Measurements from ENCODE around the gene TRIM26. TPM values are rescaled to one million over a fixed set of nuclear protein-coding genes. Genes with fewer than 3 reads are reported as not detected.
"Not testable (repeated sequence)": the region's sequence is repeated elsewhere in the genome, so short reads cannot be mapped to it uniquely, and the experiment has no call there.

Gene TRIM26
- total RNA-seq, 4 donors from 2014 or later: 38.1 to 57.8 (median 45.8) TPM

DNA sequence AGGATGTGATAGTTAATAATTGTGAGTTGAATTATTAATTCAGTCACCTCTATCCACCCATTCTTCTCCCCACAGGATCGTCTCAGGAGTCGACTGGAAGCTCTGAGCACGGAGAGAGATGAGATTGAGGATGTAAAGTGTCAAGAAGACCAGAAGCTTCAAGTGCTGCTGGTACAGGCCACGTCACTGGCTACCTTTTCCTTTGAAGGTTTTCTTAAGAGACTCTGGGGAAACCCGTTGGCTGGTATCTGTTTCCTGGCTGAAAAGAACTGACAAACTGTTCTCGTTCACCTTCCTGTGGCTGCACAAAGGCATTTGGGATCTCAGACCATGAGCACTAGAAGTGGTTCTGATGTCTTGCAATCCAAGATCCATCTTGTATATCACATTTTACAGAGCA is 46.1 kb downstream of the TRIM26 start:
- WGBS, 2 donors (ENCODE audit: low coverage in 1 of 2): 41 to 47% methylated on average over 5 to 6 of the region's 6 CpGs
- H3K27me3 ChIP-seq: peaks cover 72% of the 10 kb centered on the region
- no peak for ATAC-seq

DNA sequence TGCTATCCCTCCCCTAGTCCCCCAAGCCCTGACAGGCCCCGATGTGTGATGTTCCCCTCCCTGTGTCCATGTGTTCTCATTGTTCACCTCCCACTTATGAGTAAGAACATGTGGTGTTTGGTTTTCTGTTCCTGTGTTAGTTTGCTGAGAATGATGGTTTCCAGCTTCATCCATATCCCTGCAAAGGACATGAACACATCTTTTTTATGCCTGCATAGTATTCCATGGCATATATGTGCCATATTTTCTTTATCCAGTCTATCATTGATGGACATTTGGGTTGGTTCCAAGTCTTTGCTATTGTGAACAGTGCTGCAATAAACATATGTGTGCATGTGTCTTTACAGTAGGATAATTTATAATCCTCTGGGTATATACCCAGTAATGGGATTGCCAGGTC is 48.0 kb downstream of the TRIM26 start:
- H3K27me3 ChIP-seq: peaks cover 54% of the 10 kb centered on the region
- ATAC-seq, H3K27ac ChIP-seq, H3K4me3 ChIP-seq, H3K9me3 ChIP-seq, H3K4me1 ChIP-seq, H3K36me3 ChIP-seq: not testable (repeated sequence)
- WGBS, 2 donors (ENCODE audit: low coverage in 1 of 2): 83 to 92% methylated on average over 1 of the region's 1 CpG

More for the DNA sequence above, 46.1 kb downstream of the TRIM26 start:
- H3K4me1 ChIP-seq: peaks cover 0 to 6% (median 5%) of the 10 kb centered on the region in 3 donors
- TF ChIP-seq POLR2AphosphoS5 (IDR thresholded peaks at IDR 0.05) (no peak), POLR2A (IDR thresholded peaks at IDR 0.05) (no peak), EP300 (IDR thresholded peaks at IDR 0.05) (no peak)
- TF ChIP-seq, protein P1, sequence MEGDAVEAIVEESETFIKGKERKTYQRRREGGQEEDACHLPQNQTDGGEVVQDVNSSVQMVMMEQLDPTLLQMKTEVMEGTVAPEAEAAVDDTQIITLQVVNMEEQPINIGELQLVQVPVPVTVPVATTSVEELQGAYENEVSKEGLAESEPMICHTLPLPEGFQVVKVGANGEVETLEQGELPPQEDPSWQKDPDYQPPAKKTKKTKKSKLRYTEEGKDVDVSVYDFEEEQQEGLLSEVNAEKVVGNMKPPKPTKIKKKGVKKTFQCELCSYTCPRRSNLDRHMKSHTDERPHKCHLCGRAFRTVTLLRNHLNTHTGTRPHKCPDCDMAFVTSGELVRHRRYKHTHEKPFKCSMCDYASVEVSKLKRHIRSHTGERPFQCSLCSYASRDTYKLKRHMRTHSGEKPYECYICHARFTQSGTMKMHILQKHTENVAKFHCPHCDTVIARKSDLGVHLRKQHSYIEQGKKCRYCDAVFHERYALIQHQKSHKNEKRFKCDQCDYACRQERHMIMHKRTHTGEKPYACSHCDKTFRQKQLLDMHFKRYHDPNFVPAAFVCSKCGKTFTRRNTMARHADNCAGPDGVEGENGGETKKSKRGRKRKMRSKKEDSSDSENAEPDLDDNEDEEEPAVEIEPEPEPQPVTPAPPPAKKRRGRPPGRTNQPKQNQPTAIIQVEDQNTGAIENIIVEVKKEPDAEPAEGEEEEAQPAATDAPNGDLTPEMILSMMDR (IDR thresholded peaks at IDR 0.05): no peak
- no peak overlapping the region for H3K4me3 ChIP-seq
- H3K27ac ChIP-seq: no peak overlapping the region
- no peaks in the 10 kb centered on the region for H3K36me3 ChIP-seq
- no peaks in the 10 kb centered on the region for H3K9me3 ChIP-seq

DNA sequence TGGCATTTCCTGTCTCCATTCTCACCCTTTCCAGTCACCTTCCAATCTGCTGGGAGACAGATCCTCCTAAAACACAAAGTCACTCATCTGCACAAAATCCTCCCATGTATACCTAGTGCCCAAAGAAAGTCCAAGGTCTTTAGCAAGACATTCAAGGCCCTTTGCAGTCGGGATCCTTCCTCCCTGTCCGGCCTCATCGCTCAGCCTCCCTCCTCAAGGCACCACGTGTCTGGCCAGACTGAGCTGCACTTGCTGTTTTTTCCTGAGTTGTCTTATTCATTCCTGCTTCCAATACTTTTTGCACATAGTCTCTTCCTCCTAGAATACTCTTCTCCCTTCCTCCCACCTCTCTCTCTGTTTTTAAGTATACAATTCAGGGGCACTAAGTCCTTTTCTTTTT is 48.5 kb downstream of the TRIM26 start:
- no peak for ATAC-seq
- H3K9me3 ChIP-seq: no peaks in the 10 kb centered on the region
- no peak overlapping the region for H3K4me3 ChIP-seq
- WGBS, 2 donors (ENCODE audit: low coverage in 1 of 2): 82 to 89% methylated on average over 4 of the region's 4 CpGs
- peaks cover 51% of the 10 kb centered on the region for H3K27me3 ChIP-seq
- no peak for TF ChIP-seq POLR2AphosphoS5 (IDR thresholded peaks at IDR 0.05)
- TF ChIP-seq EP300 (IDR thresholded peaks at IDR 0.05): no peak
- TF ChIP-seq POLR2A (IDR thresholded peaks at IDR 0.05): no peak
- TF ChIP-seq, protein P1 (IDR thresholded peaks at IDR 0.05): no peak
- no peak overlapping the region for H3K27ac ChIP-seq
- no peaks in the 10 kb centered on the region for H3K4me1 ChIP-seq
- H3K36me3 ChIP-seq: no peaks in the 10 kb centered on the region

DNA sequence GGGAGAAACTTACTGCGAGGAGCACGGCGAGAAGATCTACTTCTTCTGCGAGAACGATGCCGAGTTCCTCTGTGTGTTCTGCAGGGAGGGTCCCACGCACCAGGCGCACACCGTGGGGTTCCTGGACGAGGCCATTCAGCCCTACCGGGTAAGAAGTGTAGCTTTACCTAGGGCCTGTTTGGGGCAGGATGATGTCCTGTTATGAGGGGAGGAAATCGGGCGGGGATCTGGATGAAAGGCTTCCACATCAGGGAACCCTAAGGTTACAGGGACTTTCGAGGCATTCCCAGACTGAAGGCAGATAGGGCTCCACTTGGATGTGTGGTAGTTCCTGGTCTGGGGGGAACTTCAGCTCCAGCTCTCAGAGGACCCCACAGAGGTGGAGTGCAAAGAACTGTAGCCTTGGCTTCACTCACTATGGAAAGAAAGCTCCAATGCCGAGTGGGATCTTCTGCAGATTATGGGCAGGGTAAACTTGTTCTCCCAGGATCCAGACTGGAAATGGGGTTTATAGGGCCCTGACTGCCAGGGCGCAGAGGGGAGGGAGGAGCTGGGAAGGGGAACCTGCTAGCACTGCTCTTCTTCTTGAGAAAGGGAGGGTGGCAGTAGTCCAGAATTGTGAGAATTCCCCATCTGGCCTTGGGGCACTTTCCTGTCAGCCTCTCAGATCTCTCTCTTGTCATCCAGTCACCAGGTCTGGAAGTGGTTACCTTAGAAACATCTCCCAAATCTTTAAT is 49.1 kb downstream of the TRIM26 start:
- Histone ChIP-seq H3K9me3 (no peaks in the 10 kb centered on the region), H3K36me3 (no peaks in the 10 kb centered on the region), H3K4me3 (no peak overlapping the region), H3K4me1 (no peaks in the 10 kb centered on the region), H3K27ac (no peak overlapping the region), H3K27me3 (peaks cover 48% of the 10 kb centered on the region)
- TF ChIP-seq POLR2AphosphoS5 (IDR thresholded peaks at IDR 0.05) (no peak), EP300 (IDR thresholded peaks at IDR 0.05) (no peak), POLR2A (IDR thresholded peaks at IDR 0.05) (no peak)
- TF ChIP-seq, protein P1 (IDR thresholded peaks at IDR 0.05): no peak
- ATAC-seq: no peak
- 80 to 87% methylated on average over 2 to 3 of the region's 16 CpGs for WGBS, 2 donors (ENCODE audit: low coverage in 1 of 2)

DNA sequence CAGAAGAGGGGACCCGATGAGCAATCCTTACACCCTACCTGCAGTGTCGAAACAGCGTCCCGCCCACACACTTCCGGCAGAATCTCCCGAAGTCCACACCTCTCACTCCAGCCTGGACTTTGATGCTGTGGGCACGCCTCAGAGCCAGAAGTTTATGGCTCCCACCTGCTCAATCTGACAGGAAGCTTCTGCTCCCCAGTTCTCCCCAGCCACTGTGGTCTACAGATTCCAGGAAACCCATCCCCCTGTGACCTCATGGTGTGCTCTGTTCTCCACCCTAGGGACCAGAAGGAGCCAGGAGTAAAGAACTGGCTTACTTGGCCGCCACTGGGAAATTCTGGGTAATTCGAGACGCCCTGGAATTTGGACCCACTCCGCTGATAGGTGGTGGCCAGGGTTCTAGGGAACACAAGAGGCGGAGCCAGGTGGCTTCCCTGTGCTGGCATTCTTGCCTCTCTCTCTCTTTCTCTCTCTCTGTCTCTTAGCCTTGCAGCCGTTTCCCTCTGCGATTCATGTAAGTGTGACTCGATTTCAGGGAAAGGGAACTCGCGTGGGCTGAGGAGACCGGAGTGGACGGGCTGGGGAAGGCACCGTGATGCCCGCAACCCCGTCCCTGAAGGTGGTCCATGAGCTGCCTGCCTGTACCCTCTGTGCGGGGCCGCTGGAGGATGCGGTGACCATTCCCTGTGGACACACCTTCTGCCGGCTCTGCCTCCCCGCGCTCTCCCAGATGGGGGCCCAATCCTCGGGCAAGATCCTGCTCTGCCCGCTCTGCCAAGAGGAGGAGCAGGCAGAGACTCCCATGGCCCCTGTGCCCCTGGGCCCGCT is 49.9 kb downstream of the TRIM26 start, which contains the start of gene TRIM15:
TSS of gene TRIM15 (plus strand) at position 457 of the 828 bp plus-strand sequence. CDS start at position 596, 139 bp downstream.
- H3K27me3 ChIP-seq: peaks cover 43% of the 10 kb centered on the region
- no peaks in the 10 kb centered on the region for H3K4me1 ChIP-seq
- WGBS, 2 donors (ENCODE audit: low coverage in 1 of 2): 59 to 69% methylated on average over 5 to 13 of the region's 31 CpGs
- H3K4me3 ChIP-seq: no peak within 1 kb of the TSS
- ATAC-seq: no peak
- no peaks in the 10 kb centered on the region for H3K36me3 ChIP-seq
- TF ChIP-seq POLR2AphosphoS5 (IDR thresholded peaks at IDR 0.05) (no peak), EP300 (IDR thresholded peaks at IDR 0.05) (no peak)
- TF ChIP-seq, protein P1 (IDR thresholded peaks at IDR 0.05): no peak
- H3K9me3 ChIP-seq: no peaks in the 10 kb centered on the region
- H3K27ac ChIP-seq: no peak within 1 kb of the TSS
